A549 (cell line): ENCODE data around the gene CHST7. TPM values are rescaled to one million over a fixed set of nuclear protein-coding genes. Genes with fewer than 3 reads are reported as not detected.
A peak's percentile ranks its signal among the peaks of the same experiment; 100 is the strongest.

ENCODE experiments used
- ATAC-seq, 2 experiments: fragments of 200-7000 bp in 1 of 2; fragments of >200 bp in 1 of 2; cut with Nextera tagmentation in 1 of 2; cut with Tn5 transposase in 1 of 2; 3 replicates each; pipeline versions ENCODE4 v1.8.0 to v1.9.1; 2018 to 2020; ENCODE audit warnings: mild to moderate bottlenecking in 1 of 2, moderate library complexity in 1 of 2
- CTCF ChIA-PET: fragments of 300-600 bp; sonication (Branson Sonifier 250); formaldehyde crosslinking; extraction: SDS; loops from one replicate; lab custom pipeline; 2021; ENCODE audit warnings: antibody characterized with exemption, inconsistent platforms; lab: Yijun Ruan, JAX
- POLR2A ChIA-PET: fragments of 350-600 bp; formaldehyde crosslinking; extraction: SDS; loops from one replicate; lab custom pipeline; 2021; ENCODE audit warnings: antibody characterized with exemption, inconsistent platforms; lab: Yijun Ruan, JAX
- DNase-seq, 2 experiments: peaks; one replicate each; pipeline versions ENCODE4 v3.0.0 to v3.0.0-alpha.2; 2011 to 2016; ENCODE audit warnings: low read depth in 1 of 2, low spot score in 1 of 2
- FAIRE-seq: peaks from 2 replicates; lab custom pipeline; 2011; peaks lifted over from hg19 to GRCh38; lab: Jason Lieb, UNC
- H3K27ac ChIP-seq, 2 experiments: fragments of >200 bp; sonication (Bioruptor Twin); formaldehyde crosslinking; 3 replicates each; pipeline ENCODE4 v1.5.1; 2016 to 2017
- H3K4me1 ChIP-seq: fragments of >200 bp; sonication (Bioruptor Twin); formaldehyde crosslinking; 3 replicates; pipeline ENCODE4 v1.6.1; 2016
- H3K4me2 ChIP-seq: fragments of >200 bp; sonication (Bioruptor Twin); formaldehyde crosslinking; 3 replicates; pipeline ENCODE4 v1.6.1; 2016
- H3K4me3 ChIP-seq: fragments of >200 bp; sonication (Bioruptor Twin); formaldehyde crosslinking; 3 replicates; pipeline ENCODE4 v1.5.1; 2016
- H3K9me3 ChIP-seq: fragments of >200 bp; sonication (Bioruptor Twin); formaldehyde crosslinking; 3 replicates; pipeline ENCODE4 v1.6.1; 2016
- BHLHE40 ChIP-seq: IDR thresholded peaks from 2 replicates; pipeline ENCODE4 v1.6.1; 2012; ENCODE audit warnings: low read depth, low read length, inconsistent platforms
- CBX8 ChIP-seq: fragments of 200-600 bp; sonication (generic); IDR thresholded peaks from 2 replicates; pipeline ENCODE4 v1.6.1; 2016
- CHD2 ChIP-seq: fragments of 150-350 bp; IDR thresholded peaks from 2 replicates; pipeline ENCODE4 v1.6.1; 2014; ENCODE audit warnings: low read length; ENCODE audit not compliant: partially characterized antibody
- FOSB ChIP-seq: fragments of 250-450 bp; sonication (Bioruptor Pico); IDR thresholded peaks from 2 replicates; pipeline ENCODE4 v1.5.0; 2020; ENCODE audit warnings: mild to moderate bottlenecking, moderate library complexity
- FOXS1 ChIP-seq: fragments of 250-450 bp; sonication (Bioruptor Pico); IDR thresholded peaks from 2 replicates; pipeline ENCODE4 v1.5.0; 2020; ENCODE audit warnings: mild to moderate bottlenecking, moderate library complexity
- HEYL ChIP-seq: fragments of 250-450 bp; sonication (Bioruptor Pico); IDR thresholded peaks from 2 replicates; pipeline ENCODE4 v1.8.0; 2021; ENCODE audit warnings: mild to moderate bottlenecking, moderate library complexity
- HOXA7 ChIP-seq: fragments of 250-450 bp; sonication (Bioruptor Pico); IDR thresholded peaks from 2 replicates; pipeline ENCODE4 v1.5.0; 2020; ENCODE audit warnings: mild to moderate bottlenecking, moderate library complexity
- HOXB5 ChIP-seq: fragments of 250-450 bp; sonication (Bioruptor Pico); IDR thresholded peaks from 2 replicates; pipeline ENCODE4 v1.5.0; 2020; ENCODE audit warnings: mild to moderate bottlenecking, moderate library complexity
- JUN ChIP-seq, 2 experiments: fragments of >200 bp; sonication (Bioruptor Twin); formaldehyde crosslinking; IDR thresholded peaks; 2 replicates in 1 of 2; 3 replicates in 1 of 2; pipeline ENCODE4 v1.6.1; 2016 to 2017
- KDM5A ChIP-seq: fragments of 200-600 bp; sonication (generic); IDR thresholded peaks from 2 replicates; pipeline ENCODE4 v1.6.1; 2016; ENCODE audit warnings: antibody characterized with exemption, mild to moderate bottlenecking
- MYC ChIP-seq: IDR thresholded peaks from 2 replicates; pipeline ENCODE4 v1.6.1; 2012; ENCODE audit warnings: mild to moderate bottlenecking, inconsistent platforms, low read length, improper control_type of control experiment, borderline replicate concordance
- POLR2A ChIP-seq: IDR thresholded peaks from 2 replicates; pipeline ENCODE4 v1.6.1; 2012; ENCODE audit warnings: mild to moderate bottlenecking, low read length
- RFX5 ChIP-seq: fragments of 450-650 bp; IDR thresholded peaks from 2 replicates; pipeline ENCODE4 v1.7.1; 2014; ENCODE audit warnings: antibody characterized with exemption, mild to moderate bottlenecking, moderate library complexity
- RNF2 ChIP-seq: fragments of 200-600 bp; sonication (generic); IDR thresholded peaks from 2 replicates; pipeline ENCODE4 v1.6.1; 2016; ENCODE audit warnings: low read depth, mild to moderate bottlenecking, antibody characterized with exemption, moderate library complexity, borderline replicate concordance
- ZFP36 ChIP-seq: fragments of 450-650 bp; IDR thresholded peaks from 2 replicates; pipeline ENCODE4 v1.6.1; 2014; ENCODE audit warnings: borderline replicate concordance; ENCODE audit not compliant: partially characterized antibody
- ZSCAN20 ChIP-seq: fragments of 250-450 bp; sonication (Bioruptor Pico); IDR thresholded peaks from 2 replicates; pipeline ENCODE4 v1.8.0; 2022; ENCODE audit warnings: mild to moderate bottlenecking, moderate library complexity
- WGBS: methylation state at CpG from one replicate; pipeline ENCODE4 v1.1.6; 2017; ENCODE audit errors: missing lambda C conversion rate; 5-methylcytosine and 5-hydroxymethylcytosine counted together
- polyA plus RNA-seq, 4 experiments: library from polyadenylated mRNA; depleted of rRNA in 3 of 4; stranded (reverse); fragments of >200 nt; fragmentation: RNase III in 1 of 4; extraction: RNeasy Plus Mini Kit Qiagen cat#74134 plus additional on column Dnase treatment in 1 of 4; gene quantifications; 2 replicates in 3 of 4; 3 replicates in 1 of 4; pipeline ENCODE4 v1.2.3, GENCODE V29; 2011 to 2017
- TF ChIP-seq, protein P1 (sequence below): fragments of 250-450 bp; sonication (Bioruptor Pico); IDR thresholded peaks from 2 replicates; pipeline ENCODE4 v1.5.0; 2020; ENCODE audit warnings: low read depth, mild to moderate bottlenecking, moderate library complexity
- TF ChIP-seq, protein P2 (sequence below): IDR thresholded peaks from 2 replicates; pipeline ENCODE4 v1.6.1; 2012
- TF ChIP-seq, protein P3 (sequence below): fragments of 450-650 bp; IDR thresholded peaks from 2 replicates; pipeline ENCODE4 v1.6.1; 2014; ENCODE audit warnings: antibody characterized with exemption
- TF ChIP-seq, protein P4 (sequence below): fragments of >200 bp; sonication (Bioruptor Twin); formaldehyde crosslinking; IDR thresholded peaks from 3 replicates; pipeline ENCODE4 v1.5.1; 2016
- TF ChIP-seq, protein P5 (sequence below): fragments of 250-450 bp; sonication (Bioruptor Pico); IDR thresholded peaks from 2 replicates; pipeline ENCODE4 v1.5.0; 2021; ENCODE audit warnings: mild to moderate bottlenecking, moderate library complexity, borderline replicate concordance

CHST7 gene
- polyA plus RNA-seq, 2 of the 4 experiments (the other 2 are of a cell fraction): 6.5 to 18.8 TPM

DNA sequence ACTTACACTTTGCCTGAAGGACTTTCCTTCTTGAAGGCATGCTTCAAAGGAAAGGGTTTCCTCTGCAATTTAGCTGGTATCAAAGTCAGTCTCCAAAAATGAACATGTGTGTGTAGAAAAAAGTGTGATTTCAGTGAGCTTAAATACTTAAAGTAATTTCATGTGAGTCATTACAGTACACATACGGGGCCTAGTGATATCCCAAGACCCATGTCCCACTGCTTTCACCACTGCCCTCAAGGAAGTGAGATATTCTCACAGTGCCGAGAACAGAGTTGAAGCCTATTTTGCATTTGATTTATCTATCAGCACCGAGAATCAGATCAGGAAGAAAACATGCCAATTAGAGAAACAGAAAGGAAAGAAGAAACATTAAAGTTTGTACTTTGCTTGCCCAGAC, 61.0 kb downstream of the CHST7 start:
- 0 out of 6 replicates have a peak overlapping the region, but pooled peaks of 1 of the 2 experiments have one; percentile 16 for H3K27ac ChIP-seq
- CTCF ChIA-PET: interaction anchor here (0.6 to 1.0 kb wide), 2 partner anchors 20 to 1359 kb away, joined by 3 read pairs; no protein-coding TSS in a partner anchor
- DNase-seq (no peak), FAIRE-seq (no peak), ATAC-seq (no peak)
- WGBS: 84% methylated on average over 3 of the region's 3 CpGs
- H3K4me1 ChIP-seq: peaks cover 23% of the 10 kb centered on the region
- POLR2A ChIA-PET: no interaction called here
- no peaks in the 10 kb centered on the region for H3K9me3 ChIP-seq
- no peak overlapping the region for H3K4me2 ChIP-seq
- TF ChIP-seq, protein P1, sequence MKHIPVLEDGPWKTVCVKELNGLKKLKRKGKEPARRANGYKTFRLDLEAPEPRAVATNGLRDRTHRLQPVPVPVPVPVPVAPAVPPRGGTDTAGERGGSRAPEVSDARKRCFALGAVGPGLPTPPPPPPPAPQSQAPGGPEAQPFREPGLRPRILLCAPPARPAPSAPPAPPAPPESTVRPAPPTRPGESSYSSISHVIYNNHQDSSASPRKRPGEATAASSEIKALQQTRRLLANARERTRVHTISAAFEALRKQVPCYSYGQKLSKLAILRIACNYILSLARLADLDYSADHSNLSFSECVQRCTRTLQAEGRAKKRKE (CRISPR knock-in tag): no peak
- TF ChIP-seq, protein P2, sequence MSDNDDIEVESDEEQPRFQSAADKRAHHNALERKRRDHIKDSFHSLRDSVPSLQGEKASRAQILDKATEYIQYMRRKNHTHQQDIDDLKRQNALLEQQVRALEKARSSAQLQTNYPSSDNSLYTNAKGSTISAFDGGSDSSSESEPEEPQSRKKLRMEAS: no peak
- TF ChIP-seq RFX5 (no peak), HEYL (CRISPR knock-in tag) (no peak), MYC (no peak), ZSCAN20 (CRISPR knock-in tag) (no peak), CHD2 (no peak), FOSB (CRISPR knock-in tag) (no peak), JUN (IDR thresholded peaks at IDR 0.05) (no peak), HOXB5 (no peak), RNF2 (no peak), POLR2A (no peak), CBX8 (no peak)
- TF ChIP-seq, protein P3, sequence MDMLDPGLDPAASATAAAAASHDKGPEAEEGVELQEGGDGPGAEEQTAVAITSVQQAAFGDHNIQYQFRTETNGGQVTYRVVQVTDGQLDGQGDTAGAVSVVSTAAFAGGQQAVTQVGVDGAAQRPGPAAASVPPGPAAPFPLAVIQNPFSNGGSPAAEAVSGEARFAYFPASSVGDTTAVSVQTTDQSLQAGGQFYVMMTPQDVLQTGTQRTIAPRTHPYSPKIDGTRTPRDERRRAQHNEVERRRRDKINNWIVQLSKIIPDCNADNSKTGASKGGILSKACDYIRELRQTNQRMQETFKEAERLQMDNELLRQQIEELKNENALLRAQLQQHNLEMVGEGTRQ: no peak
- TF ChIP-seq, protein P4, sequence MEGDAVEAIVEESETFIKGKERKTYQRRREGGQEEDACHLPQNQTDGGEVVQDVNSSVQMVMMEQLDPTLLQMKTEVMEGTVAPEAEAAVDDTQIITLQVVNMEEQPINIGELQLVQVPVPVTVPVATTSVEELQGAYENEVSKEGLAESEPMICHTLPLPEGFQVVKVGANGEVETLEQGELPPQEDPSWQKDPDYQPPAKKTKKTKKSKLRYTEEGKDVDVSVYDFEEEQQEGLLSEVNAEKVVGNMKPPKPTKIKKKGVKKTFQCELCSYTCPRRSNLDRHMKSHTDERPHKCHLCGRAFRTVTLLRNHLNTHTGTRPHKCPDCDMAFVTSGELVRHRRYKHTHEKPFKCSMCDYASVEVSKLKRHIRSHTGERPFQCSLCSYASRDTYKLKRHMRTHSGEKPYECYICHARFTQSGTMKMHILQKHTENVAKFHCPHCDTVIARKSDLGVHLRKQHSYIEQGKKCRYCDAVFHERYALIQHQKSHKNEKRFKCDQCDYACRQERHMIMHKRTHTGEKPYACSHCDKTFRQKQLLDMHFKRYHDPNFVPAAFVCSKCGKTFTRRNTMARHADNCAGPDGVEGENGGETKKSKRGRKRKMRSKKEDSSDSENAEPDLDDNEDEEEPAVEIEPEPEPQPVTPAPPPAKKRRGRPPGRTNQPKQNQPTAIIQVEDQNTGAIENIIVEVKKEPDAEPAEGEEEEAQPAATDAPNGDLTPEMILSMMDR: no peak
- TF ChIP-seq, protein P5, sequence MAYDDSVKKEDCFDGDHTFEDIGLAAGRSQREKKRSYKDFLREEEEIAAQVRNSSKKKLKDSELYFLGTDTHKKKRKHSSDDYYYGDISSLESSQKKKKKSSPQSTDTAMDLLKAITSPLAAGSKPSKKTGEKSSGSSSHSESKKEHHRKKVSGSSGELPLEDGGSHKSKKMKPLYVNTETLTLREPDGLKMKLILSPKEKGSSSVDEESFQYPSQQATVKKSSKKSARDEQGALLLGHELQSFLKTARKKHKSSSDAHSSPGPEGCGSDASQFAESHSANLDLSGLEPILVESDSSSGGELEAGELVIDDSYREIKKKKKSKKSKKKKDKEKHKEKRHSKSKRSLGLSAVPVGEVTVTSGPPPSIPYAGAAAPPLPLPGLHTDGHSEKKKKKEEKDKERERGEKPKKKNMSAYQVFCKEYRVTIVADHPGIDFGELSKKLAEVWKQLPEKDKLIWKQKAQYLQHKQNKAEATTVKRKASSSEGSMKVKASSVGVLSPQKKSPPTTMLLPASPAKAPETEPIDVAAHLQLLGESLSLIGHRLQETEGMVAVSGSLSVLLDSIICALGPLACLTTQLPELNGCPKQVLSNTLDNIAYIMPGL: no peak
- no peak overlapping the region for H3K4me3 ChIP-seq

DNA sequence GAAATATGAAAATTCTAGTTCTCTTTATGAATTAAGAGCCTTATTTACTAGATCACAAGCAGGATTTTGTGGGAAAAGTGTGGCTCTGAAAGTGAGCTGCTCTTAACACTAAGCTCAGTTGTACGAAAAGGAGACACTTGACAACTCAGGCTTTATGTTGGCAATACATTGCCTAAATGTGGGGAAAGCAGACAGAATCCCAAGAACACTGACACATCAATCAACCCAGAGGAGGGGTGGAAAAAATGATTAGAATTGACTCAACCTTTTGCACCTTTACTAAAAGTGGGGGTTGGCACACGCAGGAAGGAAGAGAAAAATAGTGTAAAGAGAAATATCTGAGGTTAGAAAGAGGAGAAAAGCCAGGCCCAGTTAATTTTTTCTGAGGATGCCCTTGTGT, 61.6 kb downstream of the CHST7 start:
- ATAC-seq (no peak), FAIRE-seq (no peak), DNase-seq (no peak)
- Histone ChIP-seq H3K27ac (no peak overlapping the region), H3K4me1 (peaks cover 23% of the 10 kb centered on the region), H3K4me3 (no peak overlapping the region), H3K9me3 (no peaks in the 10 kb centered on the region), H3K4me2 (no peak overlapping the region)
- no peak for TF ChIP-seq KDM5A
- TF ChIP-seq, protein P1 (CRISPR knock-in tag): no peak
- TF ChIP-seq RFX5: no peak
- WGBS: 88% methylated on average over 2 of the region's 2 CpGs
- ChIA-PET POLR2A (no interaction called here), CTCF (interaction anchor here (0.6 to 1.0 kb wide), 2 partner anchors 19 to 1360 kb away, joined by 3 read pairs; no protein-coding TSS in a partner anchor)

DNA sequence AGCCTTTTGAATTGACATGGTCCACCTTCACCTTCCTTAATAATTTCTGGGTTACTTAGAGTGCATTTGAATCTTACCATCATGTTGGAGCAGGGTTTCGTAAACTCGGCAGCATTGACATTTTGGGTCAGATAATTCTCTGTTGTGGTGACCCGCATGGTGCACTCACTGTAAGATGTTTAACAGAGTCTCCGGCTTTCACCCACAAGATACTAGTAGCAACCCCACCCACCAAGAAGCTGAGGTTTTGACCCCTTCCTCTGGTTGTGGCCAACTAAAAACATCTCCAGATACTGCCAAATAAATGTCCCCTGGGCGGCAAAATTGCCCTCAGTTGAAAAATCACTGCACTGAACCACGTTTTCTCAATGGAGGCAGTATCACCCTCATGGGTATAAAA, 62.7 kb downstream of the CHST7 start:
- Histone ChIP-seq H3K4me1 (peaks cover 23% of the 10 kb centered on the region), H3K9me3 (no peaks in the 10 kb centered on the region), H3K4me2 (no peak overlapping the region), H3K4me3 (no peak overlapping the region), H3K27ac (no peak overlapping the region)
- WGBS: 90% methylated on average over 4 of the region's 6 CpGs
- ChIA-PET POLR2A (no interaction called here), CTCF (interaction anchor here (1.1 kb wide), 1 partner anchor 11 kb away, joined by 3 read pairs; no protein-coding TSS in a partner anchor)
- TF ChIP-seq HOXA7 (CRISPR knock-in tag) (no peak), FOXS1 (no peak), ZFP36 (no peak), BHLHE40 (no peak)
- FAIRE-seq (no peak), ATAC-seq (no peak), DNase-seq (no peak)
